HG03103 (cell line): ENCODE measurements around the gene GALNT17.

Experiments used
- ATAC-seq: cut with Tn5 transposase; IDR thresholded peaks from one replicate; pipeline ENCODE4 v1.9.1; 2021; ENCODE audit warnings: low read depth; ENCODE audit not compliant: unreplicated experiment

The GALNT17 gene

GRCh38 chr7:71650653-71651337 is 518.9 kb downstream of the GALNT17 start:
- ATAC-seq: no peak

GRCh38 chr7:71652510-71652909 is 520.6 kb downstream of the GALNT17 start:
- no peak for ATAC-seq

- no peak for ATAC-seq
Observed at GRCh38 chr7:71657386-71657785, 525.4 kb downstream of the GALNT17 start.

- no peak for ATAC-seq
Observed at GRCh38 chr7:71659622-71660021, 527.7 kb downstream of the GALNT17 start.

GRCh38 chr7:71661671-71662224 is 529.8 kb downstream of the GALNT17 start:
- ATAC-seq: no peak

GRCh38 chr7:71665716-71666115 is 533.8 kb downstream of the GALNT17 start:
- ATAC-seq: no peak

GRCh38 chr7:71668572-71668971 is 536.6 kb downstream of the GALNT17 start:
- no peak for ATAC-seq

GRCh38 chr7:71679480-71679879 is 547.5 kb downstream of the GALNT17 start:
- ATAC-seq: no peak

GRCh38 chr7:71682181-71682580 is 550.2 kb downstream of the GALNT17 start:
- no peak for ATAC-seq

- no peak for ATAC-seq
Observed at GRCh38 chr7:71682841-71683781, 551.2 kb downstream of the GALNT17 start.

- ATAC-seq: no peak
Observed at GRCh38 chr7:71687286-71687685, 555.3 kb downstream of the GALNT17 start.

- ATAC-seq: no peak
Observed at GRCh38 chr7:71687831-71688599, 556.1 kb downstream of the GALNT17 start.

GRCh38 chr7:71691538-71691937 is 559.6 kb downstream of the GALNT17 start:
- ATAC-seq: no peak

GRCh38 chr7:71694665-71695064 is 562.7 kb downstream of the GALNT17 start:
- ATAC-seq: no peak

GRCh38 chr7:71695186-71695585 is 563.2 kb downstream of the GALNT17 start:
- no peak for ATAC-seq

GRCh38 chr7:71696511-71696910 is 564.6 kb downstream of the GALNT17 start:
- no peak for ATAC-seq

GRCh38 chr7:71697400-71697799 is 565.5 kb downstream of the GALNT17 start:
- ATAC-seq: no peak

- ATAC-seq: no peak
Observed at GRCh38 chr7:71705217-71705616, 573.3 kb downstream of the GALNT17 start.

- ATAC-seq: no peak
Observed at GRCh38 chr7:71705901-71706596, 574.1 kb downstream of the GALNT17 start.

- ATAC-seq: no peak
Observed at GRCh38 chr7:71706597-71706975, 574.6 kb downstream of the GALNT17 start.
